22Rv1 (cell line): ENCODE measurements around the gene CDC42.

ENCODE experiments used
- CTCF ChIP-seq: fragments of 450-650 bp; IDR thresholded peaks from 2 replicates; pipeline ENCODE4 v1.5.1; 2017; ENCODE audit warnings: mild to moderate bottlenecking
- ZFX ChIP-seq: fragments of 450-650 bp; IDR thresholded peaks from 2 replicates; pipeline ENCODE4 v1.6.1; 2017; ENCODE audit warnings: antibody characterized with exemption, borderline replicate concordance

GRCh38 chr1:22104094-22104493 is 51.6 kb downstream of the CDC42 start:
- TF ChIP-seq CTCF (no peak), ZFX (no peak)
